Stimulated activated CD8-positive, alpha-beta memory T cell treated with anti-CD3 and anti-CD28 coated beads, Interleukin-7, amount 100 ng/mL, for 1 hour (primary cell): ENCODE results near the gene KRTAP24-1.

Experiments used
- DNase-seq, 2 donors: peaks; one replicate each; pipeline ENCODE4 v3.0.0-alpha.2; 2020; ENCODE audit warnings: low read depth in 2 of 2

The KRTAP24-1 gene

GRCh38 chr21:30234050-30234449 is 48.7 kb downstream of the KRTAP24-1 start:
- no peak for DNase-seq

- DNase-seq = no peak
These were observed 49.3 kb downstream of the KRTAP24-1 start for GRCh38 chr21:30233228-30234020.

GRCh38 chr21:30232011-30232410 is 50.7 kb downstream of the KRTAP24-1 start:
- no peak for DNase-seq
